HG03097 (cell line): ENCODE measurements around the gene C11orf98.

ENCODE experiments used
- ATAC-seq: cut with Tn5 transposase; IDR thresholded peaks from one replicate; pipeline ENCODE4 v1.9.1; 2021; ENCODE audit not compliant: unreplicated experiment, low FRiP score

Gene C11orf98

DNA sequence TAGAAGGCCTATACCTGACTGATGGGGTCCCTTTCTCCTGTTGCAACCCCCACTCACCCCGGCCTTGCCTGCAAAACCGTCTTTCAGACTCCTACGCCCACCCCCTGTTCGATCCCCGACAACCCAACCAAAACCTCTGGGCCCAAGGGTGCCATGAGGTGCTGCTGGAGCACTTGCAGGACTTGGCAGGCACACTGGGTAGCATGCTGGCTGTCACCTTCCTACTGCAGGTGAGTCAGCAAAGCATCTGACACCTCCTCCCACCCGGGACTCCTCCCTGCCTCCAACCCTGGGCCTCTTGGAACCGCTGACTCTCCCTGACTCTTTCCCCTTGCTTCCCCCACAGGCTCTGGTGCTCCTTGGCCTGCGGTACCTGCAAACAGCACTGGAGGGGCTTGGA is 50.7 kb downstream of the C11orf98 start:
- no peak for ATAC-seq

DNA sequence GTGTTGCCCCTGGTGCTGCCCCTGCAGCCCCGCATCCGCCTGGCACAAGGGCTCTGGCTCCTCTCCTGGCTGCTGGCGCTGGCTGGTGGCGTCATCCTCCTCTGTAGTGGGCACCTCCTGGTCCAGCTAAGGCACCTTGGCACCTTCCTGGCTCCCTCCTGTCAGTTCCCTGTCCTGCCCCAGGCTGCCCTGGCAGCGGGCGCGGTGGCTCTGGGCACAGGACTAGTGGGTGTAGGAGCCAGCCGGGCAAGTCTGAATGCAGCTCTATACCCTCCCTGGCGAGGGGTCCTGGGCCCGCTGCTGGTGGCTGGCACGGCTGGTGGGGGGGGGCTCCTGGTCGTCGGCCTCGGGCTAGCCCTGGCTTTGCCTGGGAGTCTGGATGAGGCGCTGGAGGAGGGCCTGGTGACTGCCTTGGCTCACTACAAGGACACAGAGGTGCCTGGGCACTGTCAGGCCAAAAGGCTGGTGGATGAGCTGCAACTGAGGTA is 51.7 kb downstream of the C11orf98 start:
- ATAC-seq, result no peak
